IMR-90 (cell line): ENCODE data around the gene SPATA31D4. TPM values are rescaled to one million over a fixed set of nuclear protein-coding genes. Genes with fewer than 3 reads are reported as not detected.

Source experiments
- ATAC-seq: fragments of 200-7000 bp; cut with Tn5 transposase; 2 replicates; pipeline ENCODE4 v1.9.1; 2020; ENCODE audit warnings: low read depth, mild to moderate bottlenecking, moderate library complexity
- BruUV-seq: library from RNA; stranded (reverse); fragments of 400-500 nt; replicated peaks from 2 replicates; lab custom pipeline; 2021; lab: Mats Ljungman, UMichigan
- CTCF ChIA-PET: fragments of 300-600 bp; formaldehyde crosslinking; extraction: SDS; loops from one replicate; lab custom pipeline; 2021; ENCODE audit warnings: antibody characterized with exemption; lab: Yijun Ruan, JAX
- POLR2A ChIA-PET: fragments of 300-600 bp; sonication (Branson Sonifier 250); formaldehyde crosslinking; loops from one replicate; lab custom pipeline; 2022; ENCODE audit warnings: antibody characterized with exemption; ENCODE audit not compliant: unreplicated experiment; lab: Charles Lee
- DNase-seq: peaks from one replicate; pipeline ENCODE4 v3.0.0; 2013
- H2AFZ ChIP-seq: replicated peaks from 2 replicates; pipeline ENCODE3; 2013; ENCODE audit warnings: low read length, mild to moderate bottlenecking; ENCODE audit not compliant: poor library complexity
- H2AK5ac ChIP-seq: 2 replicates; pipeline ENCODE4 v1.6.1; 2013; ENCODE audit warnings: low read depth, low read length, inconsistent platforms
- H2AK9ac ChIP-seq: replicated peaks from 2 replicates; pipeline ENCODE3; 2013; ENCODE audit warnings: mild to moderate bottlenecking, low read depth, low read length, moderate library complexity; ENCODE audit not compliant: poor library complexity
- H2BK120ac ChIP-seq: 2 replicates; pipeline ENCODE4 v1.6.1; 2013; ENCODE audit warnings: low read depth, low read length, inconsistent platforms
- H2BK15ac ChIP-seq: 3 replicates; pipeline ENCODE4 v1.6.1; 2013; ENCODE audit warnings: low read depth, low read length, inconsistent platforms
- H2BK20ac ChIP-seq: 2 replicates; pipeline ENCODE4 v1.6.1; 2013; ENCODE audit warnings: low read depth, mild to moderate bottlenecking, inconsistent platforms, low read length, moderate library complexity
- H2BK5ac ChIP-seq: 2 replicates; pipeline ENCODE4 v1.6.1; 2013; ENCODE audit warnings: mild to moderate bottlenecking, low read depth, low read length, inconsistent platforms; ENCODE audit not compliant: poor library complexity, severe bottlenecking
- H3K14ac ChIP-seq: replicated peaks from 2 replicates; pipeline ENCODE4 v1.6.1; 2013; ENCODE audit warnings: low read depth, low read length, inconsistent platforms
- H3K18ac ChIP-seq: 2 replicates; pipeline ENCODE4 v1.6.1; 2013; ENCODE audit warnings: low read depth, low read length, control low read depth
- H3K23ac ChIP-seq: 2 replicates; pipeline ENCODE4 v1.6.1; 2013; ENCODE audit warnings: low read depth, low read length, inconsistent platforms
- H3K27ac ChIP-seq: 2 replicates; pipeline ENCODE4 v1.5.1; 2013; ENCODE audit warnings: mild to moderate bottlenecking, control low read depth, low read length; ENCODE audit not compliant: insufficient read depth
- H3K27me3 ChIP-seq: 2 replicates; pipeline ENCODE4 v1.6.1; 2013; ENCODE audit warnings: low read length; ENCODE audit not compliant: control insufficient read depth, insufficient read depth
- H3K36me3 ChIP-seq: 2 replicates; pipeline ENCODE4 v1.6.1; 2013; ENCODE audit warnings: low read length, mixed read lengths; ENCODE audit not compliant: control insufficient read depth, insufficient read depth
- H3K4ac ChIP-seq: 2 replicates; pipeline ENCODE4 v1.6.1; 2013; ENCODE audit warnings: low read depth, low read length, inconsistent platforms
- H3K4me1 ChIP-seq: 2 replicates; pipeline ENCODE4 v1.6.1; 2013; ENCODE audit warnings: low read length, mixed read lengths; ENCODE audit not compliant: control insufficient read depth, insufficient read depth
- H3K4me2 ChIP-seq: 2 replicates; pipeline ENCODE4 v1.6.1; 2013; ENCODE audit warnings: low read depth, mild to moderate bottlenecking, control low read depth, low read length, moderate library complexity
- H3K4me3 ChIP-seq: 2 replicates; pipeline ENCODE4 v1.5.1; 2013; ENCODE audit warnings: low read depth, mild to moderate bottlenecking, control low read depth, low read length, moderate library complexity; ENCODE audit not compliant: insufficient read depth
- H3K56ac ChIP-seq: 2 replicates; pipeline ENCODE4 v1.6.1; 2013; ENCODE audit warnings: low read length, inconsistent platforms; ENCODE audit not compliant: insufficient read depth; ENCODE audit errors: extremely low read depth
- H3K79me1 ChIP-seq, 2 experiments: 2 replicates each; pipeline ENCODE4 v1.6.1; 2013; ENCODE audit warnings: low read length in 2 of 2, inconsistent platforms in 1 of 2, low read depth in 1 of 2
- H3K9ac ChIP-seq: 2 replicates; pipeline ENCODE4 v1.6.1; 2013; ENCODE audit warnings: low read depth, low read length, control low read depth
- H3K9me1 ChIP-seq: 2 replicates; pipeline ENCODE4 v1.6.1; 2013; ENCODE audit warnings: low read length, inconsistent platforms; ENCODE audit not compliant: insufficient read depth
- H3K9me3 ChIP-seq: 2 replicates; pipeline ENCODE4 v1.6.1; 2013; ENCODE audit warnings: low read length; ENCODE audit not compliant: control insufficient read depth, insufficient read depth
- H4K20me1 ChIP-seq: 2 replicates; pipeline ENCODE4 v1.6.1; 2013; ENCODE audit warnings: low read length, inconsistent platforms; ENCODE audit not compliant: insufficient read depth
- H4K5ac ChIP-seq: 2 replicates; pipeline ENCODE4 v1.6.1; 2013; ENCODE audit warnings: mild to moderate bottlenecking, low read depth, low read length, control low read depth
- H4K8ac ChIP-seq, 2 experiments: 2 replicates each; pipeline ENCODE4 v1.6.1; 2013; ENCODE audit warnings: low read depth in 2 of 2, low read length in 2 of 2, control low read depth in 1 of 2, inconsistent platforms in 1 of 2
- H4K91ac ChIP-seq: 2 replicates; pipeline ENCODE4 v1.6.1; 2013; ENCODE audit warnings: low read depth, low read length, inconsistent platforms; ENCODE audit not compliant: insufficient read depth
- BHLHE40 ChIP-seq: fragments of 150-350 bp; IDR thresholded peaks from 2 replicates; pipeline ENCODE4 v1.6.1; 2016; ENCODE audit warnings: mild to moderate bottlenecking, low read depth, low read length
- CEBPB ChIP-seq: IDR thresholded peaks from 2 replicates; pipeline ENCODE4 v1.6.1; 2012; ENCODE audit warnings: low read depth, low read length, improper control_type of control experiment
- CHD1 ChIP-seq: IDR thresholded peaks from 2 replicates; pipeline ENCODE4 v1.6.1; 2012; ENCODE audit warnings: low read depth, low read length, improper control_type of control experiment
- FOS ChIP-seq: fragments of 150-350 bp; IDR thresholded peaks from 2 replicates; pipeline ENCODE4 v1.6.1; 2016; ENCODE audit warnings: low read depth, low read length
- MAFK ChIP-seq: IDR thresholded peaks from 2 replicates; pipeline ENCODE4 v1.6.1; 2012; ENCODE audit warnings: low read depth, low read length, improper control_type of control experiment
- MAZ ChIP-seq: IDR thresholded peaks from 2 replicates; pipeline ENCODE4 v1.6.1; 2012; ENCODE audit warnings: low read depth, mild to moderate bottlenecking, low read length, improper control_type of control experiment, moderate library complexity, borderline replicate concordance
- MXI1 ChIP-seq: IDR thresholded peaks from 2 replicates; pipeline ENCODE4 v1.6.1; 2012; ENCODE audit warnings: low read depth, mild to moderate bottlenecking, low read length, moderate library complexity, borderline replicate concordance
- NFE2L2 ChIP-seq: fragments of 150-350 bp; IDR thresholded peaks from 2 replicates; pipeline ENCODE4 v1.6.1; 2016; ENCODE audit warnings: low read depth, mild to moderate bottlenecking, low read length
- POLR2A ChIP-seq: IDR thresholded peaks from 2 replicates; pipeline ENCODE4 v1.6.1; 2012; ENCODE audit warnings: mild to moderate bottlenecking, low read depth, low read length
- RAD21 ChIP-seq: IDR thresholded peaks from 2 replicates; pipeline ENCODE4 v1.6.1; 2012; ENCODE audit warnings: low read length, improper control_type of control experiment
- RCOR1 ChIP-seq: IDR thresholded peaks from 2 replicates; pipeline ENCODE4 v1.6.1; 2012; ENCODE audit warnings: mild to moderate bottlenecking, low read length, improper control_type of control experiment; ENCODE audit not compliant: insufficient replicate concordance
- RFX5 ChIP-seq: IDR thresholded peaks from 2 replicates; pipeline ENCODE4 v1.8.0; 2012; ENCODE audit warnings: low read depth, mild to moderate bottlenecking, low read length, moderate library complexity
- SMC3 ChIP-seq: fragments of 150-350 bp; IDR thresholded peaks from 2 replicates; pipeline ENCODE4 v1.6.1; 2016; ENCODE audit warnings: low read depth, mild to moderate bottlenecking, antibody characterized with exemption, low read length, moderate library complexity
- dilution Hi-C: fragments of 300-500 bp; cut with HindIII; formaldehyde crosslinking; loops from one replicate; pipeline ENCODE4 v1.14.3; 2018; ENCODE audit warnings: low sequenced_read_pairs; ENCODE audit not compliant: unreplicated experiment
- in situ Hi-C: fragments of 300-500 bp; cut with MboI; formaldehyde crosslinking; loops from 3 replicates; pipeline ENCODE4 v1.14.3; 2019; ENCODE audit warnings: low sequenced_read_pairs, inconsistent platforms, mixed read lengths
- intact Hi-C: fragments of 100-400 bp; cut with micrococcal nuclease; formaldehyde crosslinking; loops from 2 replicates; pipeline ENCODE4 v1.10.0; 2022
- polyA plus RNA-seq, 3 experiments: library from polyadenylated mRNA; depleted of rRNA; stranded (reverse); fragments of >200 nt; gene quantifications; 2 replicates each; pipeline ENCODE4 v1.2.3, GENCODE V29; 2012; ENCODE audit warnings: low replicate concordance in 1 of 3
- total RNA-seq: library from RNA; depleted of rRNA; stranded (reverse); fragments of >200 nt; gene quantifications from 2 replicates; pipeline ENCODE4 v1.2.3, GENCODE V29; 2012
- TF ChIP-seq, protein P1 (sequence below): conservative IDR thresholded peaks from 2 replicates; pipeline ENCODE4 v1.5.1; 2012; ENCODE audit warnings: mild to moderate bottlenecking, low read depth, low read length, improper control_type of control experiment
- TF ChIP-seq, protein P2 (sequence below): fragments of 150-350 bp; IDR thresholded peaks from 2 replicates; pipeline ENCODE4 v1.6.1; 2017; ENCODE audit warnings: mild to moderate bottlenecking, antibody characterized with exemption, low read length, low read depth
- TF ChIP-seq, protein P3 (sequence below): fragments of 150-350 bp; IDR thresholded peaks from 2 replicates; pipeline ENCODE4 v1.6.1; 2016; ENCODE audit warnings: low read depth, mild to moderate bottlenecking, low read length, moderate library complexity, borderline replicate concordance

The SPATA31D4 gene
- total and polyA plus RNA-seq, 2 of the 4 experiments (the other 2 are of a cell fraction) = not detected

DNA sequence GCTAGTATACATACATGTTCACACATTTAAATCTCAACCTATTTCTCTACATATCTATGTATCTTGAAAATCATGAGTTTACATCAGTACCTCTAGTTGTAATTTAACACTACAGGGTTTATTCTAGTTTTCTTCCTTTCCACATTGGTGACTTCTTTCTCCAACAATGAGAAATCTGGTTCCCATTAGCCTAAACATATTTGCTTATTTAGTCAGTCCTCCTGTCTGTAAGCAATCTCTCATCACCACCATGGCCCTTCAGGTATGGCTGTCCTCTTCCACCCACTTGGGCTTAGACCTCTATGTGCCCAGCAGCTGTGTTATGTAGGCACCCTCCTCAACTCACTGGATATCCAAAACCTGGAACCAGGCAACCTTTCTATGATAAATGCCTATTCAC is 52.3 kb downstream of the SPATA31D4 start:
- H3K79me1 ChIP-seq = no peaks in the 10 kb centered on the region
- H3K56ac ChIP-seq = no peak overlapping the region
- DNase-seq = peak; percentile 6
- H4K5ac ChIP-seq = no peak overlapping the region
- BruUV-seq = no TSS peak
- H3K9me1 ChIP-seq = no peaks in the 10 kb centered on the region
- TF ChIP-seq NFE2L2 (no peak), MAFK (no peak), RAD21 (no peak), POLR2A (no peak), FOS (no peak), RFX5 (no peak), MXI1 (no peak), SMC3 (no peak), CHD1 (no peak), BHLHE40 (no peak), MAZ (no peak), RCOR1 (no peak), CEBPB (no peak)
- TF ChIP-seq, protein P1, sequence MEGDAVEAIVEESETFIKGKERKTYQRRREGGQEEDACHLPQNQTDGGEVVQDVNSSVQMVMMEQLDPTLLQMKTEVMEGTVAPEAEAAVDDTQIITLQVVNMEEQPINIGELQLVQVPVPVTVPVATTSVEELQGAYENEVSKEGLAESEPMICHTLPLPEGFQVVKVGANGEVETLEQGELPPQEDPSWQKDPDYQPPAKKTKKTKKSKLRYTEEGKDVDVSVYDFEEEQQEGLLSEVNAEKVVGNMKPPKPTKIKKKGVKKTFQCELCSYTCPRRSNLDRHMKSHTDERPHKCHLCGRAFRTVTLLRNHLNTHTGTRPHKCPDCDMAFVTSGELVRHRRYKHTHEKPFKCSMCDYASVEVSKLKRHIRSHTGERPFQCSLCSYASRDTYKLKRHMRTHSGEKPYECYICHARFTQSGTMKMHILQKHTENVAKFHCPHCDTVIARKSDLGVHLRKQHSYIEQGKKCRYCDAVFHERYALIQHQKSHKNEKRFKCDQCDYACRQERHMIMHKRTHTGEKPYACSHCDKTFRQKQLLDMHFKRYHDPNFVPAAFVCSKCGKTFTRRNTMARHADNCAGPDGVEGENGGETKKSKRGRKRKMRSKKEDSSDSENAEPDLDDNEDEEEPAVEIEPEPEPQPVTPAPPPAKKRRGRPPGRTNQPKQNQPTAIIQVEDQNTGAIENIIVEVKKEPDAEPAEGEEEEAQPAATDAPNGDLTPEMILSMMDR = no peak
- TF ChIP-seq, protein P2, sequence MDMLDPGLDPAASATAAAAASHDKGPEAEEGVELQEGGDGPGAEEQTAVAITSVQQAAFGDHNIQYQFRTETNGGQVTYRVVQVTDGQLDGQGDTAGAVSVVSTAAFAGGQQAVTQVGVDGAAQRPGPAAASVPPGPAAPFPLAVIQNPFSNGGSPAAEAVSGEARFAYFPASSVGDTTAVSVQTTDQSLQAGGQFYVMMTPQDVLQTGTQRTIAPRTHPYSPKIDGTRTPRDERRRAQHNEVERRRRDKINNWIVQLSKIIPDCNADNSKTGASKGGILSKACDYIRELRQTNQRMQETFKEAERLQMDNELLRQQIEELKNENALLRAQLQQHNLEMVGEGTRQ = no peak
- TF ChIP-seq, protein P3, sequence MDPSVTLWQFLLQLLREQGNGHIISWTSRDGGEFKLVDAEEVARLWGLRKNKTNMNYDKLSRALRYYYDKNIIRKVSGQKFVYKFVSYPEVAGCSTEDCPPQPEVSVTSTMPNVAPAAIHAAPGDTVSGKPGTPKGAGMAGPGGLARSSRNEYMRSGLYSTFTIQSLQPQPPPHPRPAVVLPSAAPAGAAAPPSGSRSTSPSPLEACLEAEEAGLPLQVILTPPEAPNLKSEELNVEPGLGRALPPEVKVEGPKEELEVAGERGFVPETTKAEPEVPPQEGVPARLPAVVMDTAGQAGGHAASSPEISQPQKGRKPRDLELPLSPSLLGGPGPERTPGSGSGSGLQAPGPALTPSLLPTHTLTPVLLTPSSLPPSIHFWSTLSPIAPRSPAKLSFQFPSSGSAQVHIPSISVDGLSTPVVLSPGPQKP = no peak
- H2AFZ ChIP-seq = no peak overlapping the region
- POLR2A ChIA-PET = no interaction called here
- H3K4ac ChIP-seq = no peak overlapping the region
- H4K8ac ChIP-seq = no peak overlapping the region
- no peak for ATAC-seq
- H2AK9ac ChIP-seq = no peak overlapping the region
- H2BK15ac ChIP-seq = no peak overlapping the region
- no peak overlapping the region for H3K4me2 ChIP-seq
- intact Hi-C loops = loop anchor here (5.0 kb wide), 1 partner anchor 477 kb away; no protein-coding TSS in a partner anchor
- H4K91ac ChIP-seq = no peak overlapping the region
- peaks cover 1% of the 10 kb centered on the region; the same call in 1 of the 2 replicates for H3K4me1 ChIP-seq
- dilution Hi-C loops = no loop called here
- H3K9ac ChIP-seq = no peak overlapping the region
- no peaks in the 10 kb centered on the region for H4K20me1 ChIP-seq
- H3K4me3 ChIP-seq = no peak overlapping the region
- no peak overlapping the region for H3K27ac ChIP-seq
- H2AK5ac ChIP-seq = no peak overlapping the region
- no peak overlapping the region for H3K18ac ChIP-seq
- H3K9me3 ChIP-seq = no peaks in the 10 kb centered on the region
- H3K14ac ChIP-seq = no peak overlapping the region
- H3K27me3 ChIP-seq = no peaks in the 10 kb centered on the region
- CTCF ChIA-PET = no interaction called here
- H3K36me3 ChIP-seq = no peaks in the 10 kb centered on the region
- no peak overlapping the region for H2BK20ac ChIP-seq
- H2BK5ac ChIP-seq = no peak overlapping the region
- in situ Hi-C loops = no loop called here
- H3K23ac ChIP-seq = no peak overlapping the region
- no peak overlapping the region for H2BK120ac ChIP-seq
